GM12878 (cell line): ENCODE results near the gene DAPK2. TPM values are rescaled to one million over a fixed set of nuclear protein-coding genes. Genes with fewer than 3 reads are reported as not detected.

Experiments used
- ATAC-seq: fragments of 200-7000 bp; cut with Tn5 transposase; 3 replicates; pipeline ENCODE4 v1.9.1; 2020; ENCODE audit warnings: mild to moderate bottlenecking, moderate library complexity
- BruUV-seq: library from RNA; stranded (reverse); fragments of 400-500 nt; replicated peaks from 2 replicates; lab custom pipeline; 2021; lab: Mats Ljungman, UMichigan
- CTCF ChIA-PET: fragments of 300-600 bp; sonication (Branson Sonifier 250); formaldehyde crosslinking; extraction: SDS; loops from one replicate; lab custom pipeline; 2021; ENCODE audit warnings: inconsistent platforms; lab: Yijun Ruan, JAX
- POLR2A ChIA-PET: fragments of 350-600 bp; formaldehyde crosslinking; extraction: SDS; loops from one replicate; lab custom pipeline; 2021; ENCODE audit warnings: inconsistent platforms; lab: Charles Lee
- RAD21 ChIA-PET: fragments of 300-600 bp; sonication (Branson Sonifier 250); formaldehyde crosslinking; loops from one replicate; lab custom pipeline; 2023; ENCODE audit warnings: antibody characterized with exemption; ENCODE audit not compliant: unreplicated experiment; lab: Charles Lee
- SMC1A ChIA-PET: fragments of 300-600 bp; sonication (Branson Sonifier 250); formaldehyde crosslinking; loops from one replicate; lab custom pipeline; 2023; ENCODE audit not compliant: unreplicated experiment, uncharacterized antibody; lab: Charles Lee
- DNase-seq: peaks from one replicate; pipeline ENCODE4 v3.0.0-alpha.2; 2011; ENCODE audit warnings: low read depth, low spot score
- FAIRE-seq: peaks from 3 replicates; lab custom pipeline; 2011; peaks lifted over from hg19 to GRCh38; lab: Jason Lieb, UNC
- H2AFZ ChIP-seq: 2 replicates; pipeline ENCODE4 v1.6.0; 2011; ENCODE audit warnings: low read depth, low read length, control low read depth; ENCODE audit not compliant: control insufficient read depth
- H3K27ac ChIP-seq: 2 replicates; pipeline ENCODE4 v1.5.1; 2011; ENCODE audit warnings: control low read depth; ENCODE audit not compliant: control insufficient read depth, insufficient read depth
- H3K27me3 ChIP-seq, 2 experiments: replicated peaks in 1 of 2; 2 replicates each; pipeline versions ENCODE4 v1.6.0 to v1.6.1; 2011; ENCODE audit warnings: low read length in 1 of 2; ENCODE audit not compliant: control insufficient read depth in 2 of 2, insufficient read depth in 2 of 2
- H3K36me3 ChIP-seq, 2 experiments: 2 replicates each; pipeline ENCODE4 v1.5.1; 2011; ENCODE audit warnings: low read length in 1 of 2; ENCODE audit not compliant: control insufficient read depth in 2 of 2, insufficient read depth in 2 of 2
- H3K4me1 ChIP-seq: 2 replicates; pipeline ENCODE4 v1.6.1; 2011; ENCODE audit warnings: mild to moderate bottlenecking, low read length, moderate library complexity, mixed read lengths; ENCODE audit not compliant: control insufficient read depth, insufficient read depth
- H3K4me2 ChIP-seq: 2 replicates; pipeline ENCODE4 v1.6.0; 2011; ENCODE audit warnings: control low read depth; ENCODE audit not compliant: control insufficient read depth, insufficient read depth
- H3K4me3 ChIP-seq: fragments of 200-600 bp; sonication (generic); 2 replicates; pipeline ENCODE4 v1.5.1; 2016
- H3K79me2 ChIP-seq: 2 replicates; pipeline ENCODE4 v1.6.0; 2011; ENCODE audit warnings: low read length; ENCODE audit not compliant: control insufficient read depth, insufficient read depth
- H3K9ac ChIP-seq: 2 replicates; pipeline ENCODE4 v1.8.0; 2011; ENCODE audit warnings: low read length, control low read depth, mixed read lengths; ENCODE audit not compliant: control insufficient read depth, insufficient read depth
- H3K9me3 ChIP-seq: replicated peaks from 3 replicates; pipeline ENCODE4 v1.5.1; 2011; ENCODE audit warnings: mild to moderate bottlenecking, low read length; ENCODE audit not compliant: control insufficient read depth, insufficient read depth
- H4K20me1 ChIP-seq: 2 replicates; pipeline ENCODE4 v1.6.0; 2011; ENCODE audit not compliant: control insufficient read depth, insufficient read depth
- CREM ChIP-seq: IDR thresholded peaks from 2 replicates; pipeline ENCODE4 v1.6.1; 2014; ENCODE audit warnings: antibody characterized with exemption, low read depth
- EED ChIP-seq: sonication (generic); IDR thresholded peaks from 2 replicates; pipeline ENCODE4 v1.6.1; 2016; ENCODE audit warnings: antibody characterized with exemption, low read depth
- JUNB ChIP-seq: IDR thresholded peaks from 2 replicates; pipeline ENCODE4 v1.6.1; 2016; ENCODE audit warnings: antibody characterized with exemption, mild to moderate bottlenecking
- MEF2A ChIP-seq: IDR thresholded peaks from 2 replicates; pipeline ENCODE4 v1.6.1; 2011; ENCODE audit warnings: low read depth, mild to moderate bottlenecking, low read length, moderate library complexity; ENCODE audit not compliant: insufficient read depth
- POLR2A ChIP-seq: IDR thresholded peaks from 2 replicates; pipeline ENCODE4 v1.6.1; 2011; ENCODE audit warnings: low read depth, mild to moderate bottlenecking, low read length
- RCOR1 ChIP-seq: conservative IDR thresholded peaks from 2 replicates; pipeline ENCODE4 v1.6.1; 2012; ENCODE audit warnings: low read depth, low read length, improper control_type of control experiment
- SIX5 ChIP-seq: IDR thresholded peaks from 2 replicates; pipeline ENCODE4 v1.6.1; 2011; ENCODE audit warnings: mild to moderate bottlenecking, low read depth, low read length, moderate library complexity; ENCODE audit not compliant: severe bottlenecking
- SMARCA5 ChIP-seq: fragments of 450-650 bp; IDR thresholded peaks from 2 replicates; pipeline ENCODE4 v1.6.1; 2017; ENCODE audit warnings: mild to moderate bottlenecking
- SPI1 ChIP-seq: IDR thresholded peaks from 2 replicates; pipeline ENCODE4 v1.6.1; 2011; ENCODE audit warnings: low read depth, mild to moderate bottlenecking, low read length, moderate library complexity, borderline replicate concordance; ENCODE audit not compliant: insufficient read depth
- STAT3 ChIP-seq: IDR thresholded peaks from 2 replicates; pipeline ENCODE4 v1.6.1; 2011; ENCODE audit warnings: low read depth, low read length, improper control_type of control experiment
- ZNF207 ChIP-seq: fragments of 450-650 bp; IDR thresholded peaks from 2 replicates; pipeline ENCODE4 v1.6.1; 2014; ENCODE audit warnings: antibody characterized with exemption, mild to moderate bottlenecking, borderline replicate concordance
- WGBS: methylation state at CpG from one replicate; pipeline ENCODE4 v1.1.6; 2016; ENCODE audit warnings: low lambda C conversion rate; ENCODE audit not compliant: insufficient replicate concordance, insufficient coverage; ENCODE audit errors: missing lambda C conversion rate; 5-methylcytosine and 5-hydroxymethylcytosine counted together
- in situ Hi-C: fragments of 300-500 bp; cut with MboI; formaldehyde crosslinking; loops from 9 replicates; pipeline ENCODE4 v1.14.3; 2018; ENCODE audit warnings: mixed read lengths
- intact Hi-C: fragments of 100-400 bp; cut with micrococcal nuclease; formaldehyde crosslinking; loops from one replicate; pipeline ENCODE4 v1.14.2; 2022; ENCODE audit not compliant: unreplicated experiment
- polyA plus RNA-seq, 11 experiments: library from polyadenylated mRNA; depleted of rRNA in 4 of 11; unstranded in 6 of 11; stranded (reverse) in 5 of 11; fragments of >200 nt; fragmentation: Nextera tagmentation in 4 of 11; fragmentation: Illumina TruSeq in 1 of 11; extraction: Ambion mirVana in 4 of 11; extraction: Trizol in 1 of 11; gene quantifications; 1 replicate in 1 of 11; 2 replicates in 10 of 11; pipeline versions ENCODE4 v1.2.1 to v1.2.3, GENCODE V29; 2011 to 2016; ENCODE audit warnings: inconsistent platforms in 2 of 11, missing spikeins in 2 of 11, low read depth in 1 of 11
- total RNA-seq, 4 experiments: library from RNA; depleted of rRNA in 3 of 4; stranded (reverse); fragments of >200 nt in 3 of 4; fragmentation: Illumina TruSeq in 1 of 4; extraction: Trizol in 1 of 4; gene quantifications; 2 replicates each; pipeline versions ENCODE4 v1.2.1 to v1.2.3, GENCODE V29; 2013 to 2021
- TF ChIP-seq, protein P1 (sequence below): fragments of 450-650 bp; IDR thresholded peaks from 2 replicates; pipeline ENCODE4 v1.6.1; 2017; ENCODE audit warnings: low read depth, mild to moderate bottlenecking, moderate library complexity

DAPK2 gene
- total and polyA plus RNA-seq, 10 of the 15 experiments (the other 5 are each of a cell fraction or from before 2014, with no cell fraction given): 0.69 to 8.4 (median 4.1) TPM

DNA sequence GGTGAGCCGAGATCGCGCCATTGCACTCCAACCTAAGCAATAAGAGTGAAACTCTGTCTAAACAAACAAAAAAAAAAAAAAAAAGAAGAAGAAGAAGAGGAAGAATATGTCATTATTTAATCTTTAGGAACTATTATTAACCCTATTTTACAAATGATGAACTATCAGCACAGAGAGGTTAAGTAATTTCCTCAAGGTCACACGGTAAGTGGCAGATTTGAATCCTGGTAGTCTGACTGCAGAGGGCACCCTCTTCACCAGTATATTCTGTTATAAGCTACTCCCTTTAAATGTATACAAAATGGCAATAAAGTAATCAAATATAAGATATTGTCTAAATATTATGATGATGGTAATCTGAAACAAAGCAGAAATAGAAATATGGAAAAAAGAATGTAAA is 135.1 kb downstream of the DAPK2 start (continued):
- TF ChIP-seq, protein P1, sequence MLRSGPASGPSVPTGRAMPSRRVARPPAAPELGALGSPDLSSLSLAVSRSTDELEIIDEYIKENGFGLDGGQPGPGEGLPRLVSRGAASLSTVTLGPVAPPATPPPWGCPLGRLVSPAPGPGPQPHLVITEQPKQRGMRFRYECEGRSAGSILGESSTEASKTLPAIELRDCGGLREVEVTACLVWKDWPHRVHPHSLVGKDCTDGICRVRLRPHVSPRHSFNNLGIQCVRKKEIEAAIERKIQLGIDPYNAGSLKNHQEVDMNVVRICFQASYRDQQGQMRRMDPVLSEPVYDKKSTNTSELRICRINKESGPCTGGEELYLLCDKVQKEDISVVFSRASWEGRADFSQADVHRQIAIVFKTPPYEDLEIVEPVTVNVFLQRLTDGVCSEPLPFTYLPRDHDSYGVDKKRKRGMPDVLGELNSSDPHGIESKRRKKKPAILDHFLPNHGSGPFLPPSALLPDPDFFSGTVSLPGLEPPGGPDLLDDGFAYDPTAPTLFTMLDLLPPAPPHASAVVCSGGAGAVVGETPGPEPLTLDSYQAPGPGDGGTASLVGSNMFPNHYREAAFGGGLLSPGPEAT: no peak
- TF ChIP-seq SMARCA5: no peak
- no peak for TF ChIP-seq SPI1
- TF ChIP-seq EED: no peak
- TF ChIP-seq POLR2A: no peak

DNA sequence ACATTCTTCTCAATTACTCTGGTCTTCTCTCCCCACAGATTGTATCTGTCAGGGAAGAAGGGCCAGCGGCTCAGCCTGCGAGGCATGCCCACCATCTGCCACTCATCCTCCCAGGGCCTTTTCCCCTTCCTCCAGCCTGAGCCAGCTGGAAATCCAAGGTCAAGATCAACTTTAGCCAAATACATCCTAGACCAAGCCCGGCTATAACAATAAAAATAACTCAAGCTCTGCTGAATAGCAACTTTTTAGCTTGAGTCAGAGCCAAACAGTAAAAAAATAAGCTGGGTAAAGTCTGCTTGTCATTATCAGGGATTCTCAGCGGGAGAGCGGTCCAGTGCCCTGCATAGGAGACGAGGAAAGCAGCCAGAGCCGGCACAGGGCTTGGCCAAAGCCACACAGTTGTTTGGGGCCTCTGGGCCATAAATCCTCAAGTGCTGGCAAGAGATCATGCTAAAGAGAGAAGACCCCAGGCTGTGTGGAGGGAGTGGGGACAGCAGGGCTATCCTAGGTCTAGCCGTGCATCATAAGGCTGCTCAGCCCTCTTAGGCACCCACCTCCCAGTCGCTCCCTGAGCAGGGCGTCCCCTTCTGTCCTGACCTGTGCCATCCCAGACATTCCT is 136.4 kb downstream of the DAPK2 start:
- RAD21 ChIA-PET: no interaction called here
- intact Hi-C loops: no loop called here
- Histone ChIP-seq H3K4me2 (no peak overlapping the region), H3K4me1 (peaks cover 14% of the 10 kb centered on the region), H3K9me3 (no peaks in the 10 kb centered on the region), H3K36me3 (no peaks in the 10 kb centered on the region), H3K27ac (no peak overlapping the region), H3K4me3 (no peak overlapping the region), H3K27me3 (no peaks in the 10 kb centered on the region), H3K79me2 (no peaks in the 10 kb centered on the region), H3K9ac (no peak overlapping the region), H4K20me1 (no peaks in the 10 kb centered on the region), H2AFZ (no peak overlapping the region)
- 86% methylated on average over 10 of the region's 10 CpGs for whole genome bisulfite sequencing
- DNase-seq (no peak), ATAC-seq (no peak), FAIRE-seq (no peak)
- in situ Hi-C loops: no loop called here
- POLR2A ChIA-PET: interaction anchor here (0.6 kb wide), 1 partner anchor 71 kb away, joined by 3 read pairs; no protein-coding TSS in a partner anchor
- TF ChIP-seq SIX5 (no peak), JUNB (no peak), SPI1 (no peak), CREM (no peak), ZNF207 (no peak), STAT3 (no peak), RCOR1 (no peak), MEF2A (no peak)
- CTCF ChIA-PET: interaction anchor here (1.7 kb wide), 1 partner anchor 9 kb away, joined by 5 read pairs; no protein-coding TSS in a partner anchor
- BruUV-seq: no TSS peak
- SMC1A ChIA-PET: interaction anchor here (1.2 to 3.1 kb wide), 5 partner anchors 11 to 158 kb away, joined by 3 to 10 read pairs (median 4); no protein-coding TSS in a partner anchor
